ENCODE measurements around the gene BCAS1.

DNA sequence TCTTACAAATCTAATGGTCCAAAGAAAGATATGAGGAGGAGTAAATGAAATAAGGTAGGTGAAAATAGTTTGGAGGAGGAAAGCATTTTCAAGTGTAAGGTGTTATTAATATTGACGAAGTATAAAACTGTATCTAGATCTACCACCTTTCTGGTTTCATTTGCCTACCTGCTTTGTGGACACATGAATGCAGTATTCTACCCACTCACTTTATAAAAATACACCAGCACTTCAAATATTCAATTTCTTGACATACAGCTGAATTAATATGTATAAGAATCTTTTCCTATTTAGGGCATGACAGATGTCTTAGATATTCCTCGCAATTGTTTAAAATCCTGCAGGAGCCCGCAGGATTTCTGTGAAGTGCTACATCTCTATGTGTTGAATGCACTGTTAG, 108.0 kb downstream of the BCAS1 start:
- TF ChIP-seq EZH2 (IDR thresholded peaks at IDR 0.05; ENCODE audit: borderline replicate concordance, low read length) = no peak
- TF ChIP-seq, protein P1, sequence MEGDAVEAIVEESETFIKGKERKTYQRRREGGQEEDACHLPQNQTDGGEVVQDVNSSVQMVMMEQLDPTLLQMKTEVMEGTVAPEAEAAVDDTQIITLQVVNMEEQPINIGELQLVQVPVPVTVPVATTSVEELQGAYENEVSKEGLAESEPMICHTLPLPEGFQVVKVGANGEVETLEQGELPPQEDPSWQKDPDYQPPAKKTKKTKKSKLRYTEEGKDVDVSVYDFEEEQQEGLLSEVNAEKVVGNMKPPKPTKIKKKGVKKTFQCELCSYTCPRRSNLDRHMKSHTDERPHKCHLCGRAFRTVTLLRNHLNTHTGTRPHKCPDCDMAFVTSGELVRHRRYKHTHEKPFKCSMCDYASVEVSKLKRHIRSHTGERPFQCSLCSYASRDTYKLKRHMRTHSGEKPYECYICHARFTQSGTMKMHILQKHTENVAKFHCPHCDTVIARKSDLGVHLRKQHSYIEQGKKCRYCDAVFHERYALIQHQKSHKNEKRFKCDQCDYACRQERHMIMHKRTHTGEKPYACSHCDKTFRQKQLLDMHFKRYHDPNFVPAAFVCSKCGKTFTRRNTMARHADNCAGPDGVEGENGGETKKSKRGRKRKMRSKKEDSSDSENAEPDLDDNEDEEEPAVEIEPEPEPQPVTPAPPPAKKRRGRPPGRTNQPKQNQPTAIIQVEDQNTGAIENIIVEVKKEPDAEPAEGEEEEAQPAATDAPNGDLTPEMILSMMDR (IDR thresholded peaks at IDR 0.05; ENCODE audit: low read length) = no peak
